HepG2 (cell line): ENCODE data around the gene NCOA3. TPM values are rescaled to one million over a fixed set of nuclear protein-coding genes. Genes with fewer than 3 reads are reported as not detected.
A peak's percentile ranks its signal among the peaks of the same experiment; 100 is the strongest.

Source experiments
- DR1 ChIP-seq: sonication (generic); formaldehyde crosslinking; IDR thresholded peaks from 2 replicates; pipeline ENCODE4 v1.8.0; 2021; ENCODE audit warnings: mild to moderate bottlenecking, missing genetic modification reagents, inconsistent platforms
- HNF4A ChIP-seq: sonication (generic); formaldehyde crosslinking; IDR thresholded peaks from 2 replicates; pipeline ENCODE4 v1.4.0; 2020; ENCODE audit warnings: missing genetic modification reagents
- KAT7 ChIP-seq: IDR thresholded peaks from 2 replicates; pipeline ENCODE4 v1.6.1; 2018; ENCODE audit warnings: borderline replicate concordance, missing compliant biosample characterization
- MEF2D ChIP-seq: sonication (generic); formaldehyde crosslinking; IDR thresholded peaks from 2 replicates; pipeline ENCODE4 v1.5.1; 2020; ENCODE audit warnings: mild to moderate bottlenecking, missing genetic modification reagents
- NFAT5 ChIP-seq: sonication (generic); formaldehyde crosslinking; IDR thresholded peaks from 2 replicates; pipeline ENCODE4 v1.4.0; 2020; ENCODE audit warnings: missing genetic modification reagents
- SP140L ChIP-seq: sonication (generic); formaldehyde crosslinking; IDR thresholded peaks from 2 replicates; pipeline ENCODE4 v1.4.0; 2020; ENCODE audit warnings: missing genetic modification reagents, borderline replicate concordance
- TCF12 ChIP-seq, 2 experiments: fragments of 450-650 bp in 1 of 2; sonication (generic) in 1 of 2; formaldehyde crosslinking in 1 of 2; IDR thresholded peaks; 2 replicates each; pipeline versions ENCODE4 v1.6.1 to v1.8.0; 2017 to 2022; ENCODE audit warnings: antibody characterized with exemption in 1 of 2, mild to moderate bottlenecking in 1 of 2, missing genetic modification reagents in 1 of 2, moderate library complexity in 1 of 2
- THAP8 ChIP-seq: sonication (generic); formaldehyde crosslinking; IDR thresholded peaks from 2 replicates; pipeline ENCODE4 v1.5.1; 2020; ENCODE audit warnings: missing genetic modification reagents, mild to moderate bottlenecking, borderline replicate concordance
- XRCC5 ChIP-seq: fragments of 200-400 bp; formaldehyde crosslinking; optimal IDR thresholded peaks from 2 replicates; pipeline ENCODE3; 2017; ENCODE audit warnings: mild to moderate bottlenecking, low read length
- YEATS4 ChIP-seq: sonication (generic); formaldehyde crosslinking; IDR thresholded peaks from 2 replicates; pipeline ENCODE4 v1.4.0; 2020; ENCODE audit warnings: missing genetic modification reagents, borderline replicate concordance
- ZNF20 ChIP-seq: sonication (generic); formaldehyde crosslinking; IDR thresholded peaks from 2 replicates; pipeline ENCODE4 v1.4.0; 2020; ENCODE audit warnings: mild to moderate bottlenecking, moderate library complexity, missing genetic modification reagents
- ZNF224 ChIP-seq: sonication (generic); formaldehyde crosslinking; IDR thresholded peaks from 2 replicates; pipeline ENCODE4 v1.5.0; 2020; ENCODE audit warnings: mild to moderate bottlenecking, missing genetic modification reagents
- ZNF562 ChIP-seq: sonication (generic); formaldehyde crosslinking; IDR thresholded peaks from 2 replicates; pipeline ENCODE4 v1.8.0; 2022; ENCODE audit warnings: missing genetic modification reagents, borderline replicate concordance
- ZNF574 ChIP-seq: sonication (generic); formaldehyde crosslinking; IDR thresholded peaks from 2 replicates; pipeline ENCODE4 v1.4.0; 2020; ENCODE audit warnings: missing genetic modification reagents
- ZNF576 ChIP-seq: sonication (generic); formaldehyde crosslinking; IDR thresholded peaks from 2 replicates; pipeline ENCODE4 v1.4.0; 2020; ENCODE audit warnings: mild to moderate bottlenecking, missing genetic modification reagents
- ZZZ3 ChIP-seq: sonication (generic); formaldehyde crosslinking; IDR thresholded peaks from 2 replicates; pipeline ENCODE4 v1.4.0; 2020; ENCODE audit warnings: missing genetic modification reagents, mild to moderate bottlenecking, borderline replicate concordance
- polyA plus RNA-seq, 8 experiments: library from polyadenylated mRNA; depleted of rRNA in 3 of 8; stranded (reverse) in 7 of 8; unstranded in 1 of 8; fragments of >200 nt; fragmentation: Illumina TruSeq in 4 of 8; extraction: Trizol in 4 of 8; gene quantifications; 2 replicates each; pipeline versions ENCODE4 v1.2.1 to v1.2.3, GENCODE V29; 2011 to 2016; ENCODE audit warnings: low read depth in 4 of 8, missing spikeins in 1 of 8, mixed read lengths in 1 of 8; ENCODE audit not compliant: insufficient read depth in 1 of 8
- total RNA-seq, 5 experiments: library from RNA; depleted of rRNA; stranded (reverse); fragments of >200 nt; fragmentation: Illumina TruSeq; extraction: Trizol; gene quantifications; 2 replicates each; pipeline ENCODE4 v1.2.3, GENCODE V29; 2016; ENCODE audit warnings: low read depth in 1 of 5

NCOA3 gene
- total and polyA plus RNA-seq, 2 of the 13 experiments (the other 11 are each of a cell fraction or from before 2014, with no cell fraction given), result 35.0 to 56.8 TPM

- TF ChIP-seq THAP8 (CRISPR knock-in tag) (peak; percentile 86; the same call in 1 of the 2 replicates), ZNF224 (CRISPR knock-in tag) (peak; percentile 88), ZNF562 (CRISPR knock-in tag) (no peak), TCF12 (IDR thresholded peaks at IDR 0.05) (no peak), TCF12 (CRISPR knock-in tag; IDR thresholded peaks at IDR 0.05) (peak; percentile 92), MEF2D (CRISPR knock-in tag) (peak; percentile 93), KAT7 (CRISPR knock-in tag) (peak; percentile 99; the same call in 1 of the 2 replicates), HNF4A (CRISPR knock-in tag) (peak; percentile 66), SP140L (CRISPR knock-in tag) (peak; percentile 96; the same call in 1 of the 2 replicates), XRCC5 (peak; percentile 98), ZNF574 (CRISPR knock-in tag) (peak; percentile 97), NFAT5 (CRISPR knock-in tag) (peak; percentile 83), ZNF20 (peak; percentile 94), DR1 (CRISPR knock-in tag) (peak; percentile 98), ZNF576 (peak; percentile 92; the same call in 1 of the 2 replicates), ZZZ3 (CRISPR knock-in tag) (no peak), YEATS4 (CRISPR knock-in tag) (peak; percentile 98)
Observed at GRCh38 chr20:47501482-47502270, at the start of gene NCOA3 (continued).
